Progenitor cell of endocrine pancreas (in vitro differentiated cells): Measurements from ENCODE around the gene GALNT2. TPM values are rescaled to one million over a fixed set of nuclear protein-coding genes. Genes with fewer than 3 reads are reported as not detected.

Experiments used
- DNase-seq: peaks from one replicate; pipeline ENCODE4 v3.0.0; 2021; ENCODE audit warnings: low spot score; ENCODE audit not compliant: unreplicated experiment
- H3K27ac Mint-ChIP-seq: 2 replicates; pipeline ENCODE4 v1.8.0; 2021; ENCODE audit warnings: mild to moderate bottlenecking, moderate library complexity, mixed read lengths
- H3K27me3 Mint-ChIP-seq: 2 replicates; pipeline ENCODE4 v1.8.0; 2021; ENCODE audit warnings: mixed read lengths
- H3K36me3 Mint-ChIP-seq: 2 replicates; pipeline ENCODE4 v1.8.0; 2022; ENCODE audit warnings: mixed read lengths; ENCODE audit not compliant: insufficient read depth
- H3K4me1 Mint-ChIP-seq: 2 replicates; pipeline ENCODE4 v1.8.0; 2021; ENCODE audit warnings: low read depth, mixed read lengths
- H3K4me3 Mint-ChIP-seq: 2 replicates; pipeline ENCODE4 v1.8.0; 2021; ENCODE audit warnings: low read depth, mild to moderate bottlenecking, moderate library complexity, mixed read lengths
- H3K9me3 Mint-ChIP-seq: 2 replicates; pipeline ENCODE4 v1.8.0; 2021; ENCODE audit warnings: low read depth, mixed read lengths
- total RNA-seq: library from RNA; stranded (reverse); gene quantifications from 2 replicates; pipeline ENCODE4 v1.2.1, GENCODE V29; 2021
- TF ChIP-seq, protein P1 (sequence below): fragments of 200-600 bp; sonication (generic); IDR thresholded peaks from one replicate; pipeline ENCODE4 v1.5.0; 2021; ENCODE audit warnings: antibody characterized with exemption, mild to moderate bottlenecking; ENCODE audit not compliant: unreplicated experiment

Gene GALNT2
- total RNA-seq, 1 donor from 2014 or later = 95.2 TPM

DNA sequence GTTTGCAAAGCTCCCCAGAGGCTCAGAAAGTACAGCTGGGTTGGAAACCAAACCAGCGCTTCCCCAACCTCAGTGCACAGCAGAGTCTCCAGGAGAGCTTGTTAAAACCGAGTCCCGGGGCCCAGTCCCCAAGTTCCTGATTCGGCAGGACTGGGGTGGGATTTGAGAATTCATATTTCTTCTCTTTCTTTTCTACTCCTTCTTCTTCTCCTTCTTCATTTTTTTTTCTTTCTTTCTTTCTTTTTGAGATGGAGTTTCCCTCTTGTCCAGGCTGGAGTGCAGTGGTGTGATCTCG lies 222.3 kb downstream of the GALNT2 start:
- TF ChIP-seq, protein P1, sequence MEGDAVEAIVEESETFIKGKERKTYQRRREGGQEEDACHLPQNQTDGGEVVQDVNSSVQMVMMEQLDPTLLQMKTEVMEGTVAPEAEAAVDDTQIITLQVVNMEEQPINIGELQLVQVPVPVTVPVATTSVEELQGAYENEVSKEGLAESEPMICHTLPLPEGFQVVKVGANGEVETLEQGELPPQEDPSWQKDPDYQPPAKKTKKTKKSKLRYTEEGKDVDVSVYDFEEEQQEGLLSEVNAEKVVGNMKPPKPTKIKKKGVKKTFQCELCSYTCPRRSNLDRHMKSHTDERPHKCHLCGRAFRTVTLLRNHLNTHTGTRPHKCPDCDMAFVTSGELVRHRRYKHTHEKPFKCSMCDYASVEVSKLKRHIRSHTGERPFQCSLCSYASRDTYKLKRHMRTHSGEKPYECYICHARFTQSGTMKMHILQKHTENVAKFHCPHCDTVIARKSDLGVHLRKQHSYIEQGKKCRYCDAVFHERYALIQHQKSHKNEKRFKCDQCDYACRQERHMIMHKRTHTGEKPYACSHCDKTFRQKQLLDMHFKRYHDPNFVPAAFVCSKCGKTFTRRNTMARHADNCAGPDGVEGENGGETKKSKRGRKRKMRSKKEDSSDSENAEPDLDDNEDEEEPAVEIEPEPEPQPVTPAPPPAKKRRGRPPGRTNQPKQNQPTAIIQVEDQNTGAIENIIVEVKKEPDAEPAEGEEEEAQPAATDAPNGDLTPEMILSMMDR = no peak
- DNase-seq = no peak
- Mint-ChIP-seq H3K27ac (no peak overlapping the region), H3K27me3 (peaks cover 33% of the 10 kb centered on the region), H3K36me3 (peaks cover 6% of the 10 kb centered on the region), H3K4me3 (no peak overlapping the region), H3K4me1 (peaks cover 5% of the 10 kb centered on the region), H3K9me3 (no peaks in the 10 kb centered on the region)

- peaks cover 35% of the 10 kb centered on the region for H3K27me3 Mint-ChIP-seq
- H3K27ac Mint-ChIP-seq = no peak overlapping the region
- TF ChIP-seq, protein P1 = no peak
- no peaks in the 10 kb centered on the region for H3K9me3 Mint-ChIP-seq
- DNase-seq = no peak
- H3K36me3 Mint-ChIP-seq = no peaks in the 10 kb centered on the region
- H3K4me3 Mint-ChIP-seq = no peak overlapping the region
- H3K4me1 Mint-ChIP-seq = no peaks in the 10 kb centered on the region
Measured at GRCh38 chr1:230291731-230292620, 224.9 kb downstream of the GALNT2 start.

DNA sequence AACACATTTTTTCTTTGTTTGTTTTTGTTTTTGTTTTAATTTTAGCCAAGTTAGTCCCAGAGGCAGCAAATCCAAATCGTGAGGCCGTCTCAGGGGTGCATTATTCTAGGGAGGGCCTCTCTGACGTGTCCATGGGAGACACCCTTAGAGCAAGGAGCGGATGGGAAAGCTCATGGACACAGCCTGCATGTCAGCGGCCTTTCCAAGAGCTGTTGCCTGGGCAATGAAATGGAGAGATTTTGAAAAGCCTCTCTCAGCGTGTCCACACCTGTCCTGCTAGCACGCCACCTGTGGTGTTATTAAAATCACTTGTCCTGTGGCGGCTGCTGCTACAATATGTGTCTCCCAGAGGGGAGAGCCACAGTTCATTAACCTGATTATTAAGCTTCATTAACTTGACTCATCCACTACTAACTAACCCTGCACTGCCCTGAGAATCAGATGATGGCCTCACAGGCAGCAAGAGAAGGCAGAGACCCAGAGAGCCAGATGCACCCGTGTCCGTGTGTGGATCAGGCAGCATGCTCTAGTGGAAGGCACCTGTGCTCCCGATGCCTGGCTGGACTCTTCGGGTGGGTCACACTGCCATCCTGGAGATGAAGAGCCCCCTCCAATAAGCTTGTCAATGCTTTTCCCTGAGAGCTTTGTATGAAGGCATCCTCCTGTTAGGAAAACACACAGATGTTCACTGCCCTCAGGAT lies 225.8 kb downstream of the GALNT2 start:
- H3K27me3 Mint-ChIP-seq = peaks cover 32% of the 10 kb centered on the region
- no peak overlapping the region for H3K27ac Mint-ChIP-seq
- H3K9me3 Mint-ChIP-seq = peaks cover 4% of the 10 kb centered on the region
- no peaks in the 10 kb centered on the region for H3K36me3 Mint-ChIP-seq
- H3K4me3 Mint-ChIP-seq = no peak overlapping the region
- H3K4me1 Mint-ChIP-seq = no peaks in the 10 kb centered on the region
- TF ChIP-seq, protein P1 = no peak
- DNase-seq = no peak

- Mint-ChIP-seq H3K9me3 (peaks cover 4% of the 10 kb centered on the region), H3K36me3 (no peaks in the 10 kb centered on the region), H3K4me1 (no peaks in the 10 kb centered on the region), H3K4me3 (no peak overlapping the region), H3K27ac (no peak overlapping the region), H3K27me3 (peaks cover 32% of the 10 kb centered on the region)
- DNase-seq = no peak
- TF ChIP-seq, protein P1 = no peak
Measured at GRCh38 chr1:230293390-230293700, 226.3 kb downstream of the GALNT2 start.

DNA sequence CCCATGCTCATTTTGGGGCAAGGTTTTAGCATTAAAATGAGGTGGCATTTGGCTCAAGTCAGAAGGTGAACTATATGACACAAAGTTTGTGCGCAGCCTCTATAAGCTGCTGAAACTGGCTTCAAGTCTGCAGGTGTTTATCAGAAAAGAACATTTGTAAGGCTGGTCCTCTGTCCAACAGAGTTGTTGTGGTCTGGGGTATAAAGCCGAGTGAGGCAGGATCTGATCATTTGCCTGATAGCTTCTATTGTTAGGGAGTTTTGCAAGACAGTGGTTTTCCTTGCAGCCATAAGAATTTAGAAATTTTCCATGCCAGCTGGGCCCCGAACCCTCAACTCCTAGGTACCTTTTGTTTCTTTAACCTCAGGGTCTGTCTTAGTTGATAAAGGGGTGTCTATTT lies 228.3 kb downstream of the GALNT2 start:
- TF ChIP-seq, protein P1 = no peak
- Mint-ChIP-seq H3K27me3 (peaks cover 32% of the 10 kb centered on the region), H3K27ac (no peak overlapping the region), H3K9me3 (peaks cover 4% of the 10 kb centered on the region), H3K4me3 (no peak overlapping the region), H3K36me3 (no peaks in the 10 kb centered on the region), H3K4me1 (peaks cover 12% of the 10 kb centered on the region)
- DNase-seq = no peak
